ENCODE measurements around the gene LNX1.

DNA sequence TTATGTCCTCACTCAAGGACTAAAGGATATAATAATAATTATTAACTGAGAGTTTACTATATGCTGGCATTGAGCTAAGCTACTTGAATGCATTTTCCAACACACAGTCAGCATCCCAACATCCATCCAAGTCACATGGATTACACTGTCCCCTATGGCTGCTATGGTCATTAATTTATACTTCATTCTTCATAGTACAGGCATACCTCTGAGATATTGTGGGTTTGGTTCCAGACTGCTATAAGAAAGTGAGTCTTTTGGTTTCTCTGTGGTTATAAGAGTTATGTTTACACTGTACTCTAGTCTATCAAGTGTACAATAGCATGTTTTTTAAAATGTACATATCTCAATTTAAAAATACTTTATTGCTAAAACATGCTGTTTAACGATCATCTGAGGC is 89.2 kb downstream of the LNX1 start:
- TF ChIP-seq, protein P1, sequence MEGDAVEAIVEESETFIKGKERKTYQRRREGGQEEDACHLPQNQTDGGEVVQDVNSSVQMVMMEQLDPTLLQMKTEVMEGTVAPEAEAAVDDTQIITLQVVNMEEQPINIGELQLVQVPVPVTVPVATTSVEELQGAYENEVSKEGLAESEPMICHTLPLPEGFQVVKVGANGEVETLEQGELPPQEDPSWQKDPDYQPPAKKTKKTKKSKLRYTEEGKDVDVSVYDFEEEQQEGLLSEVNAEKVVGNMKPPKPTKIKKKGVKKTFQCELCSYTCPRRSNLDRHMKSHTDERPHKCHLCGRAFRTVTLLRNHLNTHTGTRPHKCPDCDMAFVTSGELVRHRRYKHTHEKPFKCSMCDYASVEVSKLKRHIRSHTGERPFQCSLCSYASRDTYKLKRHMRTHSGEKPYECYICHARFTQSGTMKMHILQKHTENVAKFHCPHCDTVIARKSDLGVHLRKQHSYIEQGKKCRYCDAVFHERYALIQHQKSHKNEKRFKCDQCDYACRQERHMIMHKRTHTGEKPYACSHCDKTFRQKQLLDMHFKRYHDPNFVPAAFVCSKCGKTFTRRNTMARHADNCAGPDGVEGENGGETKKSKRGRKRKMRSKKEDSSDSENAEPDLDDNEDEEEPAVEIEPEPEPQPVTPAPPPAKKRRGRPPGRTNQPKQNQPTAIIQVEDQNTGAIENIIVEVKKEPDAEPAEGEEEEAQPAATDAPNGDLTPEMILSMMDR (IDR thresholded peaks at IDR 0.05), result no peak
- TF ChIP-seq POLR2AphosphoS5 (IDR thresholded peaks at IDR 0.05), result no peak

Measured in suprapubic skin (tissue), 3 donors.